HEK293T (cell line): ENCODE measurements around the gene STXBP6.

Experiments
- LEF1 ChIP-seq: fragments of 450-650 bp; IDR thresholded peaks from 2 replicates; pipeline ENCODE4 v1.6.1; 2017; ENCODE audit warnings: mild to moderate bottlenecking, borderline replicate concordance
- SUZ12 ChIP-seq: fragments of 450-650 bp; IDR thresholded peaks from 2 replicates; pipeline ENCODE4 v1.6.1; 2016; ENCODE audit warnings: mild to moderate bottlenecking
- TF ChIP-seq, protein P1 (sequence below): fragments of 450-650 bp; IDR thresholded peaks from 2 replicates; pipeline ENCODE4 v1.6.1; 2016

DNA sequence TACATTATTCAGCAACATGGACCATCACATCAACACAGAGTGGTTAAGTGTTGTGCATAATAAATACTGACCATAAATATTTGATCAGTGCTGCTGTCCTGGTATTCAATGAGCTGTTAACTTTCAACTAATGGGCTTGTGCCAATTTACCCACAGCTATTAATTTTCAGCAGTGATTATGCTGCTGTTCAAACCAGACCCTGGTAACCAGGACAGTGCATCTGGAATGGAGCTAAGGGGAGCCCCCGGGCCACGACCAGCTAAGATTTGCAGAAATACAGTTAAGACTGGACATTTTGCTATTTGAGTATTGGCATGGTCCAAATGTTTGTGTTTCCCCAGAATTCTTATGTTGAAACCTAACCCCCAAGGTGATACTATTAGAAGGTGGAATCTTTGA, 235.6 kb downstream of the STXBP6 start:
- TF ChIP-seq, protein P1, sequence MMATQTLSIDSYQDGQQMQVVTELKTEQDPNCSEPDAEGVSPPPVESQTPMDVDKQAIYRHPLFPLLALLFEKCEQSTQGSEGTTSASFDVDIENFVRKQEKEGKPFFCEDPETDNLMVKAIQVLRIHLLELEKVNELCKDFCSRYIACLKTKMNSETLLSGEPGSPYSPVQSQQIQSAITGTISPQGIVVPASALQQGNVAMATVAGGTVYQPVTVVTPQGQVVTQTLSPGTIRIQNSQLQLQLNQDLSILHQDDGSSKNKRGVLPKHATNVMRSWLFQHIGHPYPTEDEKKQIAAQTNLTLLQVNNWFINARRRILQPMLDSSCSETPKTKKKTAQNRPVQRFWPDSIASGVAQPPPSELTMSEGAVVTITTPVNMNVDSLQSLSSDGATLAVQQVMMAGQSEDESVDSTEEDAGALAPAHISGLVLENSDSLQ, result no peak
- TF ChIP-seq LEF1 (no peak), SUZ12 (no peak)
